Panc1 (cell line): ENCODE data around the gene KRTAP5-1. TPM values are rescaled to one million over a fixed set of nuclear protein-coding genes. Genes with fewer than 3 reads are reported as not detected.

Experiments
- ATAC-seq: fragments of 200-7000 bp; cut with Tn5 transposase; 2 replicates; pipeline ENCODE4 v1.9.1; 2020; ENCODE audit warnings: mild to moderate bottlenecking, moderate library complexity
- BruUV-seq: library from RNA; stranded (reverse); fragments of 400-500 nt; replicated peaks from 2 replicates; lab custom pipeline; 2021; lab: Mats Ljungman, UMichigan
- CTCF ChIA-PET: fragments of 300-600 bp; sonication (Branson Sonifier 250); formaldehyde crosslinking; loops from one replicate; lab custom pipeline; 2022; ENCODE audit warnings: antibody characterized with exemption; lab: Charles Lee
- POLR2A ChIA-PET: fragments of 300-600 bp; sonication (Branson Sonifier 250); formaldehyde crosslinking; loops from one replicate; lab custom pipeline; 2022; ENCODE audit warnings: antibody characterized with exemption; lab: Charles Lee
- DNase-seq: peaks from one replicate; pipeline ENCODE4 v3.0.0-alpha.2; 2010; ENCODE audit warnings: low read depth, low spot score
- H3K27ac ChIP-seq: 2 replicates; pipeline ENCODE4 v1.5.1; 2011; ENCODE audit warnings: mild to moderate bottlenecking, low read length, inconsistent platforms
- H3K27me3 ChIP-seq: fragments of 200-500 bp; sonication (Bioruptor generic); 2 replicates; pipeline ENCODE4 v1.6.0; 2014; ENCODE audit warnings: low read length, inconsistent platforms; ENCODE audit not compliant: control insufficient read depth, insufficient read depth
- H3K36me3 ChIP-seq: fragments of 200-500 bp; sonication (Bioruptor generic); 2 replicates; pipeline ENCODE4 v1.5.1; 2014; ENCODE audit warnings: inconsistent platforms, mild to moderate bottlenecking, low read length, moderate library complexity; ENCODE audit not compliant: control insufficient read depth, insufficient read depth
- H3K4me1 ChIP-seq: 2 replicates; pipeline ENCODE4 v1.5.1; 2011; ENCODE audit warnings: inconsistent platforms, mild to moderate bottlenecking, low read length, moderate library complexity; ENCODE audit not compliant: control insufficient read depth, insufficient read depth
- H3K4me3 ChIP-seq, 2 experiments: 2 replicates each; pipeline ENCODE4 v1.5.1; 2011 to 2012; ENCODE audit warnings: low read depth in 2 of 2, low read length in 2 of 2, mild to moderate bottlenecking in 2 of 2, inconsistent platforms in 1 of 2, moderate library complexity in 1 of 2
- H3K9me3 ChIP-seq: fragments of 200-500 bp; sonication (Bioruptor generic); 2 replicates; pipeline ENCODE4 v1.5.1; 2014; ENCODE audit warnings: low read depth, mild to moderate bottlenecking, inconsistent platforms, low read length, moderate library complexity; ENCODE audit not compliant: control insufficient read depth, insufficient read depth
- POLR2AphosphoS5 ChIP-seq: IDR thresholded peaks from 2 replicates; pipeline ENCODE4 v1.6.1; 2012; ENCODE audit warnings: mild to moderate bottlenecking, low read depth, low read length, moderate library complexity
- SIN3A ChIP-seq: IDR thresholded peaks from 2 replicates; pipeline ENCODE4 v1.6.1; 2012; ENCODE audit warnings: low read depth, mild to moderate bottlenecking, low read length, moderate library complexity, borderline replicate concordance; ENCODE audit not compliant: insufficient read depth
- TCF7L2 ChIP-seq: IDR thresholded peaks from 2 replicates; pipeline ENCODE4 v1.6.1; 2011; ENCODE audit warnings: mild to moderate bottlenecking, low read depth, low read length, inconsistent platforms
- in situ Hi-C: cut with HindIII; loops from 2 replicates; pipeline ENCODE4 v1.10.0; 2016; ENCODE audit warnings: low sequenced_read_pairs, low pct_unique_long_range_greater_than_20kb
- intact Hi-C: fragments of 100-400 bp; cut with micrococcal nuclease; formaldehyde crosslinking; loops from one replicate; pipeline ENCODE4 v1.10.0; 2022; ENCODE audit not compliant: unreplicated experiment
- total RNA-seq: library from RNA; stranded (reverse); gene quantifications from one replicate; pipeline ENCODE4 v1.2.1, GENCODE V29; 2021; ENCODE audit not compliant: unreplicated experiment
- TF ChIP-seq, protein P1 (sequence below), 2 experiments: IDR thresholded peaks; 2 replicates each; pipeline ENCODE4 v1.6.1; 2011 to 2012; ENCODE audit warnings: low read depth in 2 of 2, control low read depth in 1 of 2, low read length in 1 of 2, mild to moderate bottlenecking in 1 of 2, moderate library complexity in 1 of 2; ENCODE audit not compliant: insufficient read depth in 1 of 2
- TF ChIP-seq, protein P2 (sequence below): fragments of 450-650 bp; IDR thresholded peaks from 2 replicates; pipeline ENCODE4 v1.5.1; 2017; ENCODE audit warnings: mild to moderate bottlenecking

Gene KRTAP5-1
- total RNA-seq, 1 experiment from 2014 or later: not detected

DNA sequence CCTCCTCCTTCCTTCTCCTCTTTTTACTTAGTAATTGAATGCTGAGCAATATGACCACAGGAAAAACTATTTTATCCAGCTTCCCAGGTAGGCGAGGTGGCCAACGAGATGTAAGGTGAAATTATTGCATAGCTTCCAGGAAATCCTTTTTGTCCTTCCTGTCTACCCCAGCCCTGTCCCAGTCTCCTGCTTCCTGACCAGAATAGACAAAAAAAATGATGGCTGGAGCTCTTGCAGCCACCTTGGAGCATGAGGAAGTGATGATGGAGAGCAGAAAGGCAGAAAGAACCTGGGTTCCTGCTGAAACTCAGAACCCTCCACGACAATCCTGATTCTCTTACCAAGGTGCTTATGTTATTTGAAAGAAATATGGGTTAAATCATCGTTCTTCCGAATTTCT, 46.9 kb downstream of the KRTAP5-1 start:
- Histone ChIP-seq H3K4me3 (no peak overlapping the region), H3K36me3 (no peaks in the 10 kb centered on the region), H3K27me3 (peaks cover 6% of the 10 kb centered on the region), H3K9me3 (no peaks in the 10 kb centered on the region), H3K27ac (no peak overlapping the region), H3K4me1 (no peaks in the 10 kb centered on the region; the same call in 1 of the 2 replicates)
- ChIA-PET POLR2A (no interaction called here), CTCF (interaction anchor here (0.6 to 1.2 kb wide), 3 partner anchors 9 to 419 kb away, joined by 3 to 4 read pairs (median 4); no protein-coding TSS in a partner anchor)
- no peak for TF ChIP-seq SIN3A
- TF ChIP-seq, protein P1, sequence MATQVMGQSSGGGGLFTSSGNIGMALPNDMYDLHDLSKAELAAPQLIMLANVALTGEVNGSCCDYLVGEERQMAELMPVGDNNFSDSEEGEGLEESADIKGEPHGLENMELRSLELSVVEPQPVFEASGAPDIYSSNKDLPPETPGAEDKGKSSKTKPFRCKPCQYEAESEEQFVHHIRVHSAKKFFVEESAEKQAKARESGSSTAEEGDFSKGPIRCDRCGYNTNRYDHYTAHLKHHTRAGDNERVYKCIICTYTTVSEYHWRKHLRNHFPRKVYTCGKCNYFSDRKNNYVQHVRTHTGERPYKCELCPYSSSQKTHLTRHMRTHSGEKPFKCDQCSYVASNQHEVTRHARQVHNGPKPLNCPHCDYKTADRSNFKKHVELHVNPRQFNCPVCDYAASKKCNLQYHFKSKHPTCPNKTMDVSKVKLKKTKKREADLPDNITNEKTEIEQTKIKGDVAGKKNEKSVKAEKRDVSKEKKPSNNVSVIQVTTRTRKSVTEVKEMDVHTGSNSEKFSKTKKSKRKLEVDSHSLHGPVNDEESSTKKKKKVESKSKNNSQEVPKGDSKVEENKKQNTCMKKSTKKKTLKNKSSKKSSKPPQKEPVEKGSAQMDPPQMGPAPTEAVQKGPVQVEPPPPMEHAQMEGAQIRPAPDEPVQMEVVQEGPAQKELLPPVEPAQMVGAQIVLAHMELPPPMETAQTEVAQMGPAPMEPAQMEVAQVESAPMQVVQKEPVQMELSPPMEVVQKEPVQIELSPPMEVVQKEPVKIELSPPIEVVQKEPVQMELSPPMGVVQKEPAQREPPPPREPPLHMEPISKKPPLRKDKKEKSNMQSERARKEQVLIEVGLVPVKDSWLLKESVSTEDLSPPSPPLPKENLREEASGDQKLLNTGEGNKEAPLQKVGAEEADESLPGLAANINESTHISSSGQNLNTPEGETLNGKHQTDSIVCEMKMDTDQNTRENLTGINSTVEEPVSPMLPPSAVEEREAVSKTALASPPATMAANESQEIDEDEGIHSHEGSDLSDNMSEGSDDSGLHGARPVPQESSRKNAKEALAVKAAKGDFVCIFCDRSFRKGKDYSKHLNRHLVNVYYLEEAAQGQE (IDR thresholded peaks at IDR 0.05; ENCODE audit: insufficient read depth in 1 of 2, low read depth in 2 of 2, low read length in 1 of 2): no peak
- TF ChIP-seq, protein P2, sequence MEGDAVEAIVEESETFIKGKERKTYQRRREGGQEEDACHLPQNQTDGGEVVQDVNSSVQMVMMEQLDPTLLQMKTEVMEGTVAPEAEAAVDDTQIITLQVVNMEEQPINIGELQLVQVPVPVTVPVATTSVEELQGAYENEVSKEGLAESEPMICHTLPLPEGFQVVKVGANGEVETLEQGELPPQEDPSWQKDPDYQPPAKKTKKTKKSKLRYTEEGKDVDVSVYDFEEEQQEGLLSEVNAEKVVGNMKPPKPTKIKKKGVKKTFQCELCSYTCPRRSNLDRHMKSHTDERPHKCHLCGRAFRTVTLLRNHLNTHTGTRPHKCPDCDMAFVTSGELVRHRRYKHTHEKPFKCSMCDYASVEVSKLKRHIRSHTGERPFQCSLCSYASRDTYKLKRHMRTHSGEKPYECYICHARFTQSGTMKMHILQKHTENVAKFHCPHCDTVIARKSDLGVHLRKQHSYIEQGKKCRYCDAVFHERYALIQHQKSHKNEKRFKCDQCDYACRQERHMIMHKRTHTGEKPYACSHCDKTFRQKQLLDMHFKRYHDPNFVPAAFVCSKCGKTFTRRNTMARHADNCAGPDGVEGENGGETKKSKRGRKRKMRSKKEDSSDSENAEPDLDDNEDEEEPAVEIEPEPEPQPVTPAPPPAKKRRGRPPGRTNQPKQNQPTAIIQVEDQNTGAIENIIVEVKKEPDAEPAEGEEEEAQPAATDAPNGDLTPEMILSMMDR: no peak
- no peak for TF ChIP-seq TCF7L2
- no peak for TF ChIP-seq POLR2AphosphoS5
- in situ Hi-C loops (loop anchor here (5.0 kb wide), 1 partner anchor 94 kb away; no protein-coding TSS in a partner anchor), intact Hi-C loops (no loop called here)
- ATAC-seq (no peak), DNase-seq (no peak)
- BruUV-seq: no TSS peak

DNA sequence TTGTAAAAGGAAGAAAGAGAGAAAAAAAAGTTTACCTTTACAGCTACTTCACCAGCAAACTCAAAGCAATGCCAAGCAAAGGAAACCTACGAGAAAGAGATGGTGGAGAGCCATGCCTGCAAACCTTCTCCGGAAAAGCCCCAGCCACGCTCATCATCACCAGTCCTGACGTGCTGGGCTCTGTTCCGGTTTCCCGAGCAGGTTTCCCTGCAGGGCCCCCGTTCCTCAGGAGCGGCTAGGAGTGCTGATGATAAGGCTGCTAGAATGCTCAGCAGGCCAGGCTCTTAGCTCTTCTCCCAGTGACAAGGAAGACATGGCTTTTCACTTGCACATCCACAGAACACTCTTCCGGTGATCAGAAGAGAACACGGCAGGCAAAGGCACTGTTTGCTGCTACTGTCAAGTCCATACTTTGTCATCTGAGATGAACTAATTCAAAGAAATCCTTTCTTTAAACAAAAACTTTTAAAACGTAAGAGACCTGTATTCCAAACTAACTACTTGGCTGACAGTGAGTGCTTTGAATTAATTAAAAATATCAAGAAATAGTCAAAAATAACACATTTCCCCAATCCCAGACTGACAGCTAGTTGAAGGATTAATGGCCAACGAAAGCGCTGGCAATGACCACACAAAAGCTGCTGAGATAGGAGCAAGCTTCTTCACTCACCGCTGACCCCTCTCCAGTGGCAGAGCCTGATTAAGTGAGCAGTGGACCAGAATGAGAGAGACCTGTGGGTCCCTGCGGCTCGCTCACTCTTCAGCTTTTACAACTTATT, 48.8 kb downstream of the KRTAP5-1 start:
- in situ Hi-C loops (loop anchor here (5.0 kb wide), 1 partner anchor 96 kb away; no protein-coding TSS in a partner anchor), intact Hi-C loops (no loop called here)
- H3K36me3 ChIP-seq: no peaks in the 10 kb centered on the region
- BruUV-seq: TSS peak; percentile 73
- peaks cover 6% of the 10 kb centered on the region for H3K27me3 ChIP-seq
- TF ChIP-seq, protein P2: no peak
- TF ChIP-seq POLR2AphosphoS5 (no peak), TCF7L2 (no peak), SIN3A (no peak)
- TF ChIP-seq, protein P1 (IDR thresholded peaks at IDR 0.05; ENCODE audit: insufficient read depth in 1 of 2, low read depth in 2 of 2, low read length in 1 of 2): no peak
- H3K9me3 ChIP-seq: no peaks in the 10 kb centered on the region
- ChIA-PET CTCF (no interaction called here), POLR2A (no interaction called here)
- ATAC-seq (no peak), DNase-seq (no peak)
- H3K27ac ChIP-seq: no peak overlapping the region
- no peak overlapping the region for H3K4me3 ChIP-seq
- H3K4me1 ChIP-seq: peaks cover 4% of the 10 kb centered on the region
